Epidermal melanocyte (primary cell): ENCODE data around the gene SELENOM.

Source experiments
- DNase-seq: peaks from one replicate; pipeline ENCODE4 v3.0.0; 2011; ENCODE audit warnings: low spot score; ENCODE audit not compliant: insufficient read length

SELENOM gene, protein sequence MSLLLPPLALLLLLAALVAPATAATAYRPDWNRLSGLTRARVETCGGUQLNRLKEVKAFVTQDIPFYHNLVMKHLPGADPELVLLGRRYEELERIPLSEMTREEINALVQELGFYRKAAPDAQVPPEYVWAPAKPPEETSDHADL

GRCh38 chr22:31107178-31107893, at the start of gene SELENOM:
Gene SELENOM, minus strand, starts transcription at chr22:31107568. Its CDS starts 63 bp downstream, at chr22:31107505.
- DNase-seq = peak; percentile 96

DNA sequence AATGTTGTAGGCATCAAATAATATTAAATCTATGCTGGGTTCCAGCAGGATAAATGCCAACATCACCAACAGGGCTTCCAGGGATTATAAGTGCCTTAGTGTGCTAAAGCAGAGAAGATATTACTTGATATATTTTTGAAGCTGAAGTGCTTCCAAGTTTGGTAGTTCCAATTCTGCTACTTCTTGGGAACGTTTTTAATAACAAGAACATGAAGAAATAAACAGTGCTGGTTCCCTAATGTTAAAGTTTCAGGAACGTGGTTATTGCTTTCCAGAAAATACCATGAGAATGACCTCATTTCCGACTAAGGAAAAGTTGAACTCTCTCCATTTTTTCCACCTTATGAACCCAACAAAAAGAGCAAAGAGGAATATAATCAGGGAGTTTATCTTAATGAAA, 48.1 kb upstream of the SELENOM start:
- DNase-seq = no peak

GRCh38 chr22:31154975-31155374, 47.6 kb upstream of the SELENOM start:
- no peak for DNase-seq

DNA sequence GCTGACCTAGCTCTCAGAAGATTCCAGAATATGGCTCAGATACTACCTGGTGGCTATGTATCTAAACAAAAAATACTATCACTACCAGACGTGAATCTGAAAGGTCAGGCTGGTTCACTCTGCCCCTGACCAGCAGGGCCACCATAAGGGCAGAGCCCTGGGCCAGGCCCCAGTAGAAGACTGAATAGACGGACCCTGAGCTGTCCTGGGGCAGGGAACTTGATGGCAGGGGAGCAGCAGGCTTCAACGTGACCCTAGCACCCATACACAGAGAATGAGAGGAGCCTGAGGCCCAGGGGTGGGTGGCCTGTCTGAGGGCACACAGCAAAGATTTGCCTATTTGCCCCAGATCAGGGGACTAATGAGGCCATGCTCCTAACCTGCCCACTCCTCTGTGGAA, 46.0 kb upstream of the SELENOM start:
- no peak for DNase-seq

DNA sequence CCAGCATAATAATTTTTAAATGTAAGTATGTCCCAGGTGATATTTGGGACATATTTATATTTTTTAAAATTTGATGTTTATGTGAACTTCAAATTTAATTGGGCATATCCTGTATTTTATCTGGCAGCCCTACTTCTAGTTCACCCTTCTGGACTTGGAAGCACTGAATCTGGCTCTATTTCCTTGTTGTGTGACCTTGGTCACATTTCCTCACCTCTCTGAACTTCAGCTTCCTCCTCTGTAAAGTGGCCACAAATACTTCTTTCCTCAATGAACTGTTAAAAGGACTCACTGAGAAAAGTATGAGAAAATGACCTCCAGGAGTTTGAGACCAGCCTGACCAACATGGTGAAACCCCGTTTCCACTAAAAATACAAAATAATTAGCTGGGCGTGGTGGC, 44.5 kb upstream of the SELENOM start:
- no peak for DNase-seq

DNA sequence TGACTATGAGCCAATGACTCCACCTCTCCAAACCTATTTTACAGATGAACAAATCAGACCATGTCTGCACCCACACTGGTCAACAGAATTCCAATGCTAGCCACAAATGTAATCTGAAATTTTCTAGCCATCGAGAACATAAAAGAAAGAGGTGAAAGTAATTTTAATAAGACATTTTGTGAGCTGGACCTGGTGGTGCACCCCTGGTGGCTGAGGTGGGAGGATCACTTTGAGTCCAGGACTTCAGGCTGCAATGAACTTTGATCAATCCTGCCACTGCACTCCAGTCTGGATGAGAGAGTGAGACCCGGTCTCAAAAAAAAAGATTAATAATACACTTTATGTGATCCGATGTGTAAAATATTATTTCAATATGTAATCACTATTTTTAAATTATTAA, 43.2 kb upstream of the SELENOM start:
- no peak for DNase-seq

DNA sequence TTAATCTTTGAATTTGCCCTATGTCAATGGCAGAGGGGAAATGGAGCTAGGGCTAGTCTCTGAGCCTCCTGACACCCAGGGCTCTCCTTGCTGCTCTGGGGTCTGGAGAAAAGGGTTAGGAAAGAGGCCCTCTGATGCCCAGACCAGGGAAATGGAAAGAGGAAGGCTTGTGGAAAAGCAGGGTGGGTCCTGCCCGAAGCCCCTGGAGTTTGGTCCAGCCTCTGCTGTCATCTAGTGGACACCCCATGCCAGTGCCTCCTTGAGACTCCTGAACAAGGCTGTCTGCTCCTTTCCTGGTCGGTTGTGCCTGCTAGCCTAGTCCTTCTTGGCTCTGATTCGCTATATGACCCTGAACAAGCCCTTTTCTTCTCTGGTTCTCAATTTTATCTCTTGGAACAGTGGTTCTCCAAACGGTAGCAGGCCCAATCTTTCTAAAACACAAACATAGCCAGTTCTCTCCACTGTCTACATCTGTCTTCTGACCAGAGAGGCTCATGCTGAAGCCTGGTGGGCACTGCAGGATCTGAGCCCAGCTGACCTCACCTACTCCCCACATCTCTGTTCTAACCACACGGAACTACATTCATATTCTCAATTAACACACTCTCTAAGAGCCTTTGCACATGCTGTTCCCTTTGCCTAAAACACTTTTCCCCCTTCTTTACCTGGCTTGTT, 41.7 kb upstream of the SELENOM start:
- peak; percentile 85 for DNase-seq

- peak; percentile 3 for DNase-seq
These were observed 41.1 kb upstream of the SELENOM start for GRCh38 chr22:31148488-31148887.

DNA sequence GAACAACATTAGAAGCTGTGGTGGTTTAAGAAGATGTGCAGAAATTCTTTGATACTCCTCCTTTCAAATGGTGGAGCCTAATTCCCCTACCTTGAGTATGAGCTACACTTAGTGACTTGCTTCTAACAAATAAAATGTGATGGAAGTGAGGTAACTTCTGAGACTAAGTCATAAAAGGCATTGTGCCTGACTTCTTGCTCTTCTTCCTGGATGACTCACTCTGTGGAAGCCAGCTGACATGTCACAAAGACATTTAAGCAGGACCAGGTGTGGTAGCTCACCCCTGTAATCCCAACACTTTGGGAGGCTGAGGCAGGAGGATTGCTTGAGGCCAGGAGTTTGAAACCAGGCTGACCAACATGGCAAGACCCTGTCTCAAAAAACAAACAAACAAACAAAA, 36.9 kb upstream of the SELENOM start:
- DNase-seq = peak; percentile 11

DNA sequence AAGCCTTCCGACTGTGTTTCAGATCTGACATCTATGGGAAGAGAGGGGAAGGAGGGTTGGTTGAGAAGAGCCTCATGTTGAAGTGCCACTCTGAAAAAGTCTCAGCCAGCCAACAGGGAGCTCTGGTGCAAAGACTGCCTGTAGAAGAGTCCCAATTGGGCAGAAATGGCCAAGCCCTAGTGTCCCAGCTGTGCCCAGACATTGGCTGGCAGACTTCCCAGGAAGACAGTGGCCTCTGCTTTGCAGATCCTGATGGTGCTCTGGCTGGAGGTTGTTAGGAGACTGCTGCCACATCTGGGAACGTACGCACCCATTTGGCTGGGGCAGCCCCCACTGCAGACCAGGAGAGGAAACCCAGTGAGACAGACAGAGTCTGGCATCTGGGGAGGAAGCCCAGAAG, 36.2 kb upstream of the SELENOM start:
- DNase-seq = peak; percentile 14

- peak; percentile 17 for DNase-seq
These were observed 35.7 kb upstream of the SELENOM start for GRCh38 chr22:31143038-31143437.

DNA sequence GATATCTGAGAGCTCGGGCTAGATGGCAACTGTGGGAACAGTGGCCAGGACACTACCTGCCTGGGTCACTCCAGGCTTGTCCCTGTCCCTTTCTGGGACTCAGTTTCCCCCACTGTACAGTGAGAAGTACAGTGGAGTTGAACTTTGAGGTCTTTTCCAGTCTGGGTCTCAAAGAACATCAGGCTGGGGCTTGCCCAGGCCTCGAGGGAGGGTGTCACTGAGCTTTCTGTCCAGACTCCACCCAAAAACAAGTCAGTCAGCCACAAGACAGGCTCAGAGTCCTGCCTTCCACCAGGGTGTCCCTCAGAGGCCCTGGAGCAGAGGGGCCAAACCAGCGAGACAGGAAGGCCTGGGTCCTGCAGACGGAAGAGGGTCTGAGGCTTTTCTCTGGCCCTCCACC, 34.9 kb upstream of the SELENOM start:
- DNase-seq = peak; percentile 7

DNA sequence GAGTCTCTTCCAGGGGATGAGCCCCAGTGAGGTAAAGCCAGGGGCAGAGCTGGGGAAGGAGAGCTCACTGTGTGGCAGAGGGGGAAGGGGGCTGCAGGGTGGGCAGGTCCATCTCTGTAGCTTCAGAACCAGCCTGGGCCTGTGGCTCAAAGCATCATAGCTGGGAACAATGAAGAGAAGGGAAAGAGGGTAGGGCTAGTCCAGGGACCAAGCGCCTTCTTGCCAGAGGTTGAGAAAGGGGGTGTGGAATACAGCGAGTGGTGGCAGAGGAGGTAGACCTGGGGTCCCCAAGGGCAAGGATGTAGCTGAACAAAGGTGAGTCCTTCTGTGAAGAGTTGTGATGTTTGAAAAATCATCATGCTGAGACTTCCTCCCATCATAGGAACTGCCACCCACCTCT, 34.2 kb upstream of the SELENOM start:
- DNase-seq = peak; percentile 9

GRCh38 chr22:31140746-31141145, 33.4 kb upstream of the SELENOM start:
- DNase-seq = peak; percentile 7

DNA sequence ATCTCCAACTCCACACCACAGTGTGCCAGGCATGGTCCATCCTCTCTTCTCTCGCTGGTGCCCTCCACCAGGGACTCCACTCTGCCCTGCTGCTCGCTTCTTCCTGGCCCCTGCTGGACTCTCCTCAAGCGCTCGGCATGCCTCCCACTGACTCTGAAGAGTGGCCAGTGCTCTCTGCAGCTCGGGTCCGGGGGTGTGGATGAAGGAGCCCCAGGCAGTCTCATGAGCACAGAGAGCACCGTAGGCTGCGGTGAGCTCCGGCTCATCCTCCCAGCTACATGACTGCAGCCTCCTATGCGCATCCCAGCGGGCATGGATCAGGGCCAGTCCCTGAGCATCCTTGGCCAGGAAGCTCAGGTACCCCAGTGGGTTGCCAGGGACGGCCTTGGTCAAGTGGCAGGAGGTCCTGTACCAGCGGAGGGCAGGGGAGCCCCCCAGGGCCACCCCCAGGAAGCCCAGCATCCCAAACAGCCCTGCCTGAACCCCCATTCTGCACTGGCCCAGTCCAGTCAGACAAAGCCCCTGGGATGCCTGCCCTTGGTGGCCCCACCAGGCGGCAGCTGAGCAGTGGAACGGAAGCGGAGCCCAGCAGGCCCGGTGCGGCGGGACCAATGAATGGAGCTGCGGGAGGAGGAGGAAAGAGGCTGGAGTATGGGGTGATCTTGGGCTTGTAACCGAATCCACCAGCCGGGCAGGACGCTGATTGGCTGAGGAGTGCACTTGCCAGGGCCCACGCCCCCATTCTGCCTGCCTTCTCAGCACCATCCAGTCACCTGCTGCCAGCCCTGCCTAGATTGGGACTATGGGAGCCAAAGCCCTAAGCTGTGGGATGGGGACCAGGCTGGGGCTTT, 32.7 kb upstream of the SELENOM start, which contains the start of gene PLA2G3:
PLA2G3 (minus strand) TSS at position 643 of the 851 bp plus-strand sequence; CDS start at position 489, 154 bp downstream.
- DNase-seq = peak; percentile 15

DNA sequence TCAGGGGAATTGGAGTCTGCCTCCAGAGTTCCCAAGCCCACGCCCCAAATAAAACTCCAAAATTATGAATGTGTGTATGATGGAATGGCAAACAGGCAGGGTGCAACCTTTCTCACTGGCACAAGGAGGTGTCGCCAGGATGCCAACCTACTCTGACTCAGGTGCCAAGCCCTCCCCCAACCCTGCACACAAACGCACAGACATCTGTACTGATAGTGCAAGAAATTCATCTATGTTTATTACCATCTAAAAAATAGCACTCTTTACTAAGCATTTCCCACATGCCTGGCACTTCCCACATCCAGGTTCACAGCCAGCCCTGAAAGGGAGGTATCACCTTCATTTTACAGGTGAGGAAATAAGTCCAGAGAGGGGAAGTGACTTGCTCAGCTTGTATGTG, 31.7 kb upstream of the SELENOM start:
- peak; percentile 8 for DNase-seq

DNA sequence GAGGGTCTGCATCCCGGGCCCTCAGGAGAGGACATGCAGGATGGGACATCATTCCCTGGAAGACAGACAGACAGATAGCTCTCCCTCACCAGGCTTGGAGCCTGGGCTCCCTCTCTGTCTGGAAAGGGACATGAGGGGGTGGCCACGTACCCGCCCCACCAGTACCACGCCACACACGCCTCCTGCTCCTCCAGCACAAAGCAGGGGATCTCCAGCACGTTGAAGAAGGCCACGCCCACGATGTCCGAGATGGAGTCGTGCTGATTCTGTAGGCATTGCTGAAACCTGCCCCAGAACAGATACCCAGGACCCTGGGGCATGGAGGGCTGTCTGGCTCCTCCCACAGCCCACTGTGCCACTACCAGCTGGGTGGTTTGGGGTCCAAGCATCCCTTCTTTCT, 30.8 kb upstream of the SELENOM start:
- DNase-seq = no peak

DNA sequence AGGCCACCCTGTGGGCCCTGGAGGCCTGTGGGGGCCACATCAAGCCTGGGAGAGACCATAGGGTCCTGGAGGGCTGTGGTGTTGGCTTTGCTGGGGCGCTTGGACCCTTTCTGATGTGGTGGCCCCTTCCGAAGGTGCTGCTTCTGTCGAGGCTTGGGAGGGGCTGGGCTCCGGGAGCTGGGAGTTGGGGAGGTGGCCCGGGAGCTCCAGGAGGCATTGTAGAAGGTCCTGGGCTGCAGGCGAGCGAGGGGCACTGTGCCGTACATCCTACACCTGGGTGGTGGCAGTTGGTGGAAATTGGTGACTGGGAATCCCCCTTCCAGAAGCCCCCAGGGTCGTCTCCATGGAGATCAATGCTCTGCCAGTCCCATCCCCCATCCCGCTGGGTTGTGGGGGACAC, 30.4 kb upstream of the SELENOM start:
- no peak for DNase-seq

DNA sequence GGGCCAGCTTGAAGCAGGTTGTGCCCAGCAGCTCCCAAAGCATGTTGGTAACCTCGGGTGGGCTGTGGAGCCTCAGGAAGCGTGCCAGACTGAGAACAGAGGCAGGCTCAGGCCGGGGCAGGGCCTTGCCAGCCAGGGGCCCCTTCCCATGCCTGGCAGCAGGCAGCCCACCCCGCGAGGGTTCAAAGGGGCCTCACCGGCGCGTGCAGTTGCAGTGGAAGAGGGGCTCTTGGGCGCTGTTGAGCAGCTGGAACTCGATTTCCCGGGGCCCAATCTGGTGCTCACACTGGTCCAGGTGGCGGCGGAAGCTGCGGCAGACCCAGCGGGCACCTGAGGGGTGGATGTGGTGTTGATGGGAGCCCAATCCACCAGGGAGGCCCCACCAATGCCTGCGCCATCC, 29.3 kb upstream of the SELENOM start:
- DNase-seq = no peak

DNA sequence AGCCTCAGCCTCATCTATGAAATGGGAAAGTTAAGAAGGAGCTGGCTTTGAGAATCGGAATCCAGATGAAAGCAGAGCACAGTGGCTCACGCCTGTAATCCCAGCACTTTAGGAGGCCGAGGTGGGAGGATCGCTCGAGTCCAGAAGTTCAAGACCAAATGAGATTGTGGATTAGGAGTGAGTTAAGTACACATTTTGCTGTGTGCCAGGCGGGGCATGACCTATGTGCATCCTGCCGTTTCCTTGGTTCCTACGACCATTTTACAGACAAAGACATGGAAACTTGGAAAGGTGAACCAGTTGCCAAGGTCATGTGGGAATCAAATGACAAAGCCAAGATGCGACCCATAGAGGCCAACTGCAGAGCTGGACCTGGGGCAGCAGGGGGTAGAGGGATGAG, 28.8 kb upstream of the SELENOM start:
- peak; percentile 4 for DNase-seq

DNA sequence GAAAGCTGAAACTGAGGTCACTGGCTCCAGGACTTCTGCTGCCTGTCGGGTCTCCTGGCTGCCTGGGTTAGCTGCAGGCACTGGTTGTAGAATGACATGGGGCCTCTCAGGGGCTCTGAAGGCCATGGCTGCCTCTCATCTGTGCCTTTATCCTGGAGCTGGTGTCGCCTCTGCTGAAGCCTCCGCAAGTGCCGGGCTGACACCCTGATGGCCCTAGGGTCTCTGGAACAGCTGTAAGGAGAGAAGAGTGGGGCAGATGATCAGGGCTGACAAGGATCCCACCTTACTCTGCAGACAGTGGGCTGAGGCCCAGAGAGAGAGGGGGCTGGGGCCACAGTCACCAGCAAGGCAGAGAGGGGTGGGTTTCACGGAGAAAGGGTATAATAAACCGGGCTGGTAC, 28.3 kb upstream of the SELENOM start:
- DNase-seq = no peak

GRCh38 chr22:31134688-31135087, 27.3 kb upstream of the SELENOM start:
- DNase-seq = peak; percentile 14
